Measurements from ENCODE around the gene STK16. TPM values are rescaled to one million over a fixed set of nuclear protein-coding genes. Genes with fewer than 3 reads are reported as not detected.
A peak's percentile ranks its signal among the peaks of the same experiment; 100 is the strongest.

Gene STK16
- total and polyA plus RNA-seq, 2 of the 13 experiments (the other 11 are each of a cell fraction or from before 2014, with no cell fraction given) = 28.0 to 50.9 TPM

DNA sequence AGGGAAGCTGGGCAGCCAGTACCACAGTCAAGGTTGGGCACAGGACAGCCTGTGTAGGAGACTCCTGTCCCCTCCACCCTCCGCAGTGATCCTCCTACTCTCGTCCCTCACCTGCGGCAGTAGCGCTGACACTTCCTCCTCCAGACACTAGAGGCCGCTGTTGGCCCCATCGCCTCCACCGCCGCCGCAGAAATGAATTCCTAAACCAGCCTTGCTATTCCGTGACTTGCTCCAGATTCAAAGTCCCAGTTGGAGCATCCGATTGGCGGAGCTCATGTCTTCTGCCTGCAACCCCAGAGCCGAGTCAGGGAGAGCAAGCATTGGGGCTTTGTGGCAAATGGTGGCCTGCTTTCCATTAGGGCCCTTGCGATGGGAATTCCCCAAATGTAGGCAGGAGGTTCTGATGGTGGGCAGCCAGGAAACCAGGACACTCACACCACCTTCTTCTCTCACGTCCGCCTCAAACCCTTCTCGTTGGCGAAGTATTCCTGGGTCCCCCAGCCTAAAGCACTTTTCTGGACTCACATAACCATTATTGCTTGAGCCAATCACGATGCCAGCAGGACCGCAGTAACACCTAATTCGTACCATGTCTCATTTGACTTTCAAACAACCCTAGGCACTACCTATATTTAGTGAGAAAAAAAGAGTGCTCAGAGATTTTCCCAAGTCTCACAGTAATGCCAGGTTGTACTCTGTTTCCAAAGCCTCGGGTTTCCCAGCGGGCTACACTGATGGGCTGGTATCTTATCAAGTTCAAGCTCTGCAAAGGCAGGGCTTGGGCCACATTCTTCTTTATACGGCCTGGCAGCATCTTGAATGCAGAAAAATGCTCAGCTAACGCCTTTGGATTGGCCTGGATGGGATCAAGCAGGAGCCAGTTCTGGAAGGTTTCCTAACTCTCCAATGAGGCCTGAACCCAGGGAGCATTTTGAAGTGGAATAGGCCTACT, 32.7 kb downstream of the STK16 start (continued):
- no peak for TF ChIP-seq SNAPC2 (CRISPR knock-in tag; IDR thresholded peaks at IDR 0.05)
- no peak for TF ChIP-seq ZSCAN25 (CRISPR knock-in tag; IDR thresholded peaks at IDR 0.05)
- no peak for TF ChIP-seq ZNF678 (CRISPR knock-in tag; IDR thresholded peaks at IDR 0.05)
- TF ChIP-seq DMAP1 (CRISPR knock-in tag; IDR thresholded peaks at IDR 0.05) = peak; percentile 58
- TF ChIP-seq TSC22D2 (CRISPR knock-in tag; IDR thresholded peaks at IDR 0.05; ENCODE audit: borderline replicate concordance) = peak; percentile 69; the same call in 1 of the 2 replicates
- TF ChIP-seq, protein P1, sequence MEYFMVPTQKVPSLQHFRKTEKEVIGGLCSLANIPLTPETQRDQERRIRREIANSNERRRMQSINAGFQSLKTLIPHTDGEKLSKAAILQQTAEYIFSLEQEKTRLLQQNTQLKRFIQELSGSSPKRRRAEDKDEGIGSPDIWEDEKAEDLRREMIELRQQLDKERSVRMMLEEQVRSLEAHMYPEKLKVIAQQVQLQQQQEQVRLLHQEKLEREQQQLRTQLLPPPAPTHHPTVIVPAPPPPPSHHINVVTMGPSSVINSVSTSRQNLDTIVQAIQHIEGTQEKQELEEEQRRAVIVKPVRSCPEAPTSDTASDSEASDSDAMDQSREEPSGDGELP (IDR thresholded peaks at IDR 0.05; ENCODE audit: borderline replicate concordance, low read depth) = no peak
- no peak; the same call in 1 of the 2 replicates for TF ChIP-seq SP4 (CRISPR knock-in tag; IDR thresholded peaks at IDR 0.05)
- no peak; the same call in 1 of the 2 replicates for TF ChIP-seq CAMTA2 (CRISPR knock-in tag; IDR thresholded peaks at IDR 0.05; ENCODE audit: borderline replicate concordance)
- no peak for TF ChIP-seq SRSF1 (optimal IDR thresholded peaks at IDR 0.05; ENCODE audit: low read depth, low read length)
- TF ChIP-seq GABPB1 (CRISPR knock-in tag; IDR thresholded peaks at IDR 0.05) = peak; percentile 26; the same call in 1 of the 2 replicates
- TF ChIP-seq ZNF660 (CRISPR knock-in tag; IDR thresholded peaks at IDR 0.05; ENCODE audit: borderline replicate concordance, low read depth) = no peak
- TF ChIP-seq TRIM24 (CRISPR knock-in tag; IDR thresholded peaks at IDR 0.05) = no peak
- no peak for TF ChIP-seq CENPX (CRISPR knock-in tag; IDR thresholded peaks at IDR 0.05)
- 0 out of 2 replicates have a peak, but pooled peaks have one; percentile 42 for TF ChIP-seq MEIS1 (CRISPR knock-in tag; IDR thresholded peaks at IDR 0.05; ENCODE audit: borderline replicate concordance)
- peak; percentile 26; the same call in 1 of the 2 replicates for TF ChIP-seq ZKSCAN8 (CRISPR knock-in tag; IDR thresholded peaks at IDR 0.05; ENCODE audit: borderline replicate concordance)
- TF ChIP-seq FOXP1 (IDR thresholded peaks at IDR 0.05) = no peak
- no peak for TF ChIP-seq FOXP1 (CRISPR knock-in tag; IDR thresholded peaks at IDR 0.05)
- TF ChIP-seq, protein P2, sequence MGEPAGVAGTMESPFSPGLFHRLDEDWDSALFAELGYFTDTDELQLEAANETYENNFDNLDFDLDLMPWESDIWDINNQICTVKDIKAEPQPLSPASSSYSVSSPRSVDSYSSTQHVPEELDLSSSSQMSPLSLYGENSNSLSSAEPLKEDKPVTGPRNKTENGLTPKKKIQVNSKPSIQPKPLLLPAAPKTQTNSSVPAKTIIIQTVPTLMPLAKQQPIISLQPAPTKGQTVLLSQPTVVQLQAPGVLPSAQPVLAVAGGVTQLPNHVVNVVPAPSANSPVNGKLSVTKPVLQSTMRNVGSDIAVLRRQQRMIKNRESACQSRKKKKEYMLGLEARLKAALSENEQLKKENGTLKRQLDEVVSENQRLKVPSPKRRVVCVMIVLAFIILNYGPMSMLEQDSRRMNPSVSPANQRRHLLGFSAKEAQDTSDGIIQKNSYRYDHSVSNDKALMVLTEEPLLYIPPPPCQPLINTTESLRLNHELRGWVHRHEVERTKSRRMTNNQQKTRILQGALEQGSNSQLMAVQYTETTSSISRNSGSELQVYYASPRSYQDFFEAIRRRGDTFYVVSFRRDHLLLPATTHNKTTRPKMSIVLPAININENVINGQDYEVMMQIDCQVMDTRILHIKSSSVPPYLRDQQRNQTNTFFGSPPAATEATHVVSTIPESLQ (CRISPR knock-in tag; conservative IDR thresholded peaks at IDR 0.05) = no peak
- no peak for TF ChIP-seq ZNF878 (CRISPR knock-in tag; IDR thresholded peaks at IDR 0.05)
- TF ChIP-seq GMEB1 (CRISPR knock-in tag; IDR thresholded peaks at IDR 0.05; ENCODE audit: borderline replicate concordance) = no peak
- TF ChIP-seq, protein P3, sequence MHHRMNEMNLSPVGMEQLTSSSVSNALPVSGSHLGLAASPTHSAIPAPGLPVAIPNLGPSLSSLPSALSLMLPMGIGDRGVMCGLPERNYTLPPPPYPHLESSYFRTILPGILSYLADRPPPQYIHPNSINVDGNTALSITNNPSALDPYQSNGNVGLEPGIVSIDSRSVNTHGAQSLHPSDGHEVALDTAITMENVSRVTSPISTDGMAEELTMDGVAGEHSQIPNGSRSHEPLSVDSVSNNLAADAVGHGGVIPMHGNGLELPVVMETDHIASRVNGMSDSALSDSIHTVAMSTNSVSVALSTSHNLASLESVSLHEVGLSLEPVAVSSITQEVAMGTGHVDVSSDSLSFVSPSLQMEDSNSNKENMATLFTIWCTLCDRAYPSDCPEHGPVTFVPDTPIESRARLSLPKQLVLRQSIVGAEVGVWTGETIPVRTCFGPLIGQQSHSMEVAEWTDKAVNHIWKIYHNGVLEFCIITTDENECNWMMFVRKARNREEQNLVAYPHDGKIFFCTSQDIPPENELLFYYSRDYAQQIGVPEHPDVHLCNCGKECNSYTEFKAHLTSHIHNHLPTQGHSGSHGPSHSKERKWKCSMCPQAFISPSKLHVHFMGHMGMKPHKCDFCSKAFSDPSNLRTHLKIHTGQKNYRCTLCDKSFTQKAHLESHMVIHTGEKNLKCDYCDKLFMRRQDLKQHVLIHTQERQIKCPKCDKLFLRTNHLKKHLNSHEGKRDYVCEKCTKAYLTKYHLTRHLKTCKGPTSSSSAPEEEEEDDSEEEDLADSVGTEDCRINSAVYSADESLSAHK (CRISPR knock-in tag; IDR thresholded peaks at IDR 0.05; ENCODE audit: borderline replicate concordance) = no peak
